IMR-90 (cell line): Measurements from ENCODE around the gene CAMTA2.

Experiments
- CEBPB ChIP-seq: IDR thresholded peaks from 2 replicates; pipeline ENCODE4 v1.6.1; 2012; ENCODE audit warnings: low read depth, low read length, improper control_type of control experiment
- CTCF ChIP-seq: conservative IDR thresholded peaks from 2 replicates; pipeline ENCODE4 v1.5.1; 2012; ENCODE audit warnings: mild to moderate bottlenecking, low read depth, low read length, improper control_type of control experiment
- FOS ChIP-seq: fragments of 150-350 bp; IDR thresholded peaks from 2 replicates; pipeline ENCODE4 v1.6.1; 2016; ENCODE audit warnings: low read depth, low read length
- MXI1 ChIP-seq: IDR thresholded peaks from 2 replicates; pipeline ENCODE4 v1.6.1; 2012; ENCODE audit warnings: low read depth, mild to moderate bottlenecking, low read length, moderate library complexity, borderline replicate concordance
- POLR2A ChIP-seq: IDR thresholded peaks from 2 replicates; pipeline ENCODE4 v1.6.1; 2012; ENCODE audit warnings: mild to moderate bottlenecking, low read depth, low read length
- RAD21 ChIP-seq: IDR thresholded peaks from 2 replicates; pipeline ENCODE4 v1.6.1; 2012; ENCODE audit warnings: low read length, improper control_type of control experiment
- RCOR1 ChIP-seq: IDR thresholded peaks from 2 replicates; pipeline ENCODE4 v1.6.1; 2012; ENCODE audit warnings: mild to moderate bottlenecking, low read length, improper control_type of control experiment; ENCODE audit not compliant: insufficient replicate concordance
- SMC3 ChIP-seq: fragments of 150-350 bp; IDR thresholded peaks from 2 replicates; pipeline ENCODE4 v1.6.1; 2016; ENCODE audit warnings: low read depth, mild to moderate bottlenecking, antibody characterized with exemption, low read length, moderate library complexity
- USF2 ChIP-seq: fragments of 150-350 bp; IDR thresholded peaks from 2 replicates; pipeline ENCODE4 v1.6.1; 2017; ENCODE audit warnings: mild to moderate bottlenecking, antibody characterized with exemption, low read length, low read depth

- peak; percentile 34; the same call in 1 of the 2 replicates for TF ChIP-seq CTCF
- no peak for TF ChIP-seq POLR2A
- 0 out of 2 replicates have a peak, but pooled peaks have one; percentile 22 for TF ChIP-seq SMC3
- TF ChIP-seq CEBPB, result no peak
- no peak for TF ChIP-seq MXI1
- TF ChIP-seq FOS, result no peak
- TF ChIP-seq USF2, result no peak
- no peak for TF ChIP-seq RAD21
- no peak for TF ChIP-seq RCOR1
Observed at GRCh38 chr17:4934173-4934979, 53.1 kb downstream of the CAMTA2 start.
